GM23248 (cell line): ENCODE results near the gene MORN4. TPM values are rescaled to one million over a fixed set of nuclear protein-coding genes. Genes with fewer than 3 reads are reported as not detected.

Experiments
- DNase-seq: peaks from one replicate; pipeline ENCODE4 v3.0.0-alpha.2; 2015
- H2AFZ ChIP-seq: fragments of 200-600 bp; sonication (generic); 2 replicates; pipeline ENCODE4 v1.6.1; 2016; ENCODE audit warnings: antibody characterized with exemption
- H3F3A ChIP-seq: fragments of 200-600 bp; sonication (generic); 2 replicates; pipeline ENCODE4 v1.6.1; 2016; ENCODE audit warnings: mild to moderate bottlenecking, antibody characterized with exemption, mixed run types; ENCODE audit not compliant: insufficient read depth
- H3K27ac ChIP-seq: fragments of 200-600 bp; sonication (generic); 2 replicates; pipeline ENCODE4 v1.5.1; 2016; ENCODE audit warnings: mild to moderate bottlenecking
- H3K27me3 ChIP-seq: fragments of 200-600 bp; sonication (generic); replicated peaks from 2 replicates; pipeline ENCODE4 v1.6.1; 2016; ENCODE audit warnings: mild to moderate bottlenecking; ENCODE audit not compliant: insufficient read depth
- H3K36me3 ChIP-seq: fragments of 200-600 bp; sonication (generic); 2 replicates; pipeline ENCODE4 v1.6.1; 2016; ENCODE audit warnings: low read depth, mild to moderate bottlenecking
- H3K4me1 ChIP-seq: fragments of 200-600 bp; sonication (generic); 2 replicates; pipeline ENCODE4 v1.6.1; 2016; ENCODE audit warnings: mild to moderate bottlenecking; ENCODE audit not compliant: insufficient read depth
- H3K4me2 ChIP-seq: fragments of 200-600 bp; sonication (generic); one replicate; pipeline ENCODE4 v1.6.1; 2016; ENCODE audit warnings: mild to moderate bottlenecking; ENCODE audit not compliant: unreplicated experiment
- H3K4me3 ChIP-seq: fragments of 200-600 bp; sonication (generic); 2 replicates; pipeline ENCODE4 v1.5.1; 2016; ENCODE audit warnings: mild to moderate bottlenecking
- H3K79me2 ChIP-seq: fragments of 200-600 bp; sonication (generic); 2 replicates; pipeline ENCODE4 v1.6.1; 2016; ENCODE audit warnings: mild to moderate bottlenecking; ENCODE audit not compliant: insufficient read depth
- H3K9ac ChIP-seq: fragments of 200-600 bp; sonication (generic); 2 replicates; pipeline ENCODE4 v1.6.1; 2016; ENCODE audit warnings: mild to moderate bottlenecking
- H3K9me2 ChIP-seq: fragments of 200-600 bp; sonication (generic); 2 replicates; pipeline ENCODE4 v1.6.1; 2016; ENCODE audit warnings: mixed run types, mild to moderate bottlenecking, moderate library complexity; ENCODE audit not compliant: insufficient read depth
- H3K9me3 ChIP-seq: fragments of 200-600 bp; sonication (generic); one replicate; pipeline ENCODE4 v1.6.1; 2017; ENCODE audit warnings: low read depth
- H4K20me1 ChIP-seq: fragments of 200-600 bp; sonication (generic); 2 replicates; pipeline ENCODE4 v1.6.0; 2016; ENCODE audit not compliant: insufficient read depth
- EZH2 ChIP-seq: fragments of 200-600 bp; sonication (generic); IDR thresholded peaks from 2 replicates; pipeline ENCODE4 v1.6.1; 2018; ENCODE audit warnings: antibody characterized with exemption, mild to moderate bottlenecking; ENCODE audit not compliant: insufficient read depth, poor library complexity, severe bottlenecking
- EZH2phosphoT487 ChIP-seq: fragments of 200-600 bp; sonication (generic); IDR thresholded peaks from 2 replicates; pipeline ENCODE4 v1.6.1; 2018; ENCODE audit warnings: antibody characterized with exemption, moderate library complexity, mild to moderate bottlenecking, low read depth; ENCODE audit not compliant: insufficient read depth
- WGBS, 2 experiments: methylation state at CpG; one replicate each; pipeline ENCODE4 v1.1.6; 2015 to 2017; ENCODE audit warnings: low lambda C conversion rate in 2 of 2, low coverage in 1 of 2; ENCODE audit errors: missing lambda C conversion rate in 2 of 2; 5-methylcytosine and 5-hydroxymethylcytosine counted together
- in situ Hi-C: fragments of 300-500 bp; cut with MboI; formaldehyde crosslinking; loops from 2 replicates; pipeline ENCODE4 v1.15.0; 2020
- polyA plus RNA-seq: library from polyadenylated mRNA; unstranded; fragments of >200 nt; fragmentation: Nextera tagmentation; extraction: Ambion mirVana; gene quantifications from 2 replicates; pipeline ENCODE4 v1.2.1, GENCODE V29; 2016
- total RNA-seq: library from RNA; depleted of rRNA; stranded (reverse); fragments of >200 nt; shearing (Covaris generic); gene quantifications from 2 replicates; pipeline ENCODE4 v1.2.3, GENCODE V29; 2014

Gene MORN4
- total and polyA plus RNA-seq, 2 experiments from 2014 or later, result 7.9 to 19.8 TPM

DNA sequence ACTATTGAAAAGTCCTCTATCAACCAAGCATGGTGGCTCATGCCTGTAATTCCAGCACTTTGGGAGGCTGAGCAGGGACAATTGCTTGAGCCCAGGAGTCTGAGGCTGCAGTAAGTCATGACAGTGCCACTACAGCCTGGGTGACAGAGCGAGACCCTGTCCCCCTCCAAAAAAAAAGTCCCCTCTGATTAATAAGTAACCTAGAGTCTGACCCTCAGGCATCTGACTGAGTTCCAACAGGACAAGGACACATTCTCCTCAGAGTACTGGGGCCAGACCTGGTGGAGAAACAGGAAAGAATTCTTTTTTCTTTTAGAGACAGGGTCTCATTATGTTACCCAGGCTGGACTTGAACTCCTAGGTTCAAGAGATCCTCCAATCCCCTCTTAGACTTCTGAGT lies 10.0 kb downstream of the MORN4 start:
- Histone ChIP-seq H3K4me1 (no peaks in the 10 kb centered on the region), H3K9me3 (no peaks in the 10 kb centered on the region), H3K4me3 (no peak overlapping the region), H3K36me3 (no peaks in the 10 kb centered on the region), H2AFZ (no peak overlapping the region), H3K9ac (no peak overlapping the region), H3F3A (0 out of 2 replicates have a peak, but pooled peaks cover 4% of the 10 kb centered on the region), H3K27ac (no peak overlapping the region), H3K9me2 (no peaks in the 10 kb centered on the region), H3K27me3 (no peaks in the 10 kb centered on the region), H3K4me2 (no peak overlapping the region), H4K20me1 (no peaks in the 10 kb centered on the region), H3K79me2 (no peaks in the 10 kb centered on the region)
- TF ChIP-seq EZH2phosphoT487 (no peak), EZH2 (no peak)
- DNase-seq, result no peak
- in situ Hi-C loops, result no loop called here
- 86 to 100% methylated on average over 1 of the region's 1 CpG for WGBS, 2 experiments

DNA sequence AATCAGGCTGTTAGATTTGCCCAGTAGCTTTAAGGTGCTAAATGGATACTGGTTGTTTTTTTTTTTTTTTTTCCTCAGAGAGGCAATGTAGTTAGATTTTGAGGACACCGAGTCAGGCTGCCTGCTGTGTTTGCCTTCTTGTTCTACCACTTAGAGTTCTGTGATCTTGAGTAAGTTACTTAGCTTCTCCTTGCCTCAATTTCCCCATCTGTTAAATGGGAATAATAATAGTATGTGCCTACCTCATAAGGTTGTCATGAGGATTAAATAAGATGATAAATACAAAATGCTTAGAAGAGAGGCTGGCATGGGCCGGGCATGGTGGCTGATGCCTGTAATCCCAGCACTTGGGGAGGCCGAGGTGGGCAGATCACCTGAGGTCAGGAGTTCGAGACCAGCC lies 14.6 kb downstream of the MORN4 start:
- TF ChIP-seq EZH2phosphoT487, result no peak
- TF ChIP-seq EZH2, result no peak
- Histone ChIP-seq H3K79me2 (no peaks in the 10 kb centered on the region), H3K9me3 (no peaks in the 10 kb centered on the region), H2AFZ (no peak overlapping the region), H4K20me1 (no peaks in the 10 kb centered on the region), H3K9ac (no peak overlapping the region), H3K4me1 (no peaks in the 10 kb centered on the region), H3F3A (no peaks in the 10 kb centered on the region), H3K27me3 (no peaks in the 10 kb centered on the region), H3K9me2 (no peaks in the 10 kb centered on the region), H3K4me2 (no peak overlapping the region), H3K27ac (no peak overlapping the region), H3K36me3 (no peaks in the 10 kb centered on the region), H3K4me3 (no peak overlapping the region)
- in situ Hi-C loops, result no loop called here
- no peak for DNase-seq
- WGBS, 2 experiments, result 90 to 97% methylated on average over 4 of the region's 4 CpGs

DNA sequence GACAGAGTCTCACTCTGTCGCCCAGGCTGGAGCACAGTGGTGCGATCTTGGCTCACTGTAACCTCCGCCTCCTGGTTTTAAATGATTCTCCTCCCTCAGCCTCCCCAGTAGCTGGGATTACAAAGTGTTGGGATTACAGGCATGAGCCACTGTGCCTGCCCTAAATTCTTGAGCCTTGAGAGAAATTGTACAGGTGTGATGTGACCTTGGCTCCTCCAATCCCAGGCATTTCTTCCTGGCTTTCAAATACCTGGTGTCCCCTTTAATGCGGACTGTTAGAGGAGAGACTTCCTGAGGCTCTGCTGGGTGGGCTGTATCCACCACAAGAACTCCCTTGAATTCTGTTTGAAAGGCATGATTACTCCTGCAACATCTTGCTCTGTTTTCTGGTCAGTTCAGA lies 15.0 kb downstream of the MORN4 start:
- WGBS, 2 experiments, result 82% methylated on average over 4 of the region's 4 CpGs

DNA sequence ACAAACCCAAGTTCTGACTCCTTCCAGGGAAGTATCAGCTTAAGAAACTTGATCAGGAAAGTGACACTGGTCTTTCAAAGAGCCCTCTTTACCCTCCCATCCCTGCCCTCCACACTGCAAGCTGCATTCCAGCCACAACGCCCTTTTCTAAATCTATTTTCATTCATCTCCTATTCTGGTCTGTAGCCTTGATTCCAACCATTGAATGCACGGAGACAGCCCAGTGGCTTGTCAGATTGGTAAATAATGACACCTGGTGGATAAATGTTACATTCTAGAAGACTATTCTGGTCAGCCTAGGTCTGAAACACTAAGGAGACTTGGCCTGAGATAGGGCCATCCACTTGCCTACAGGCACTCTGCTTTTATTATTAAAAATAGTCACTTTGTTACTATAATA lies 20.9 kb downstream of the MORN4 start:
- no peaks in the 10 kb centered on the region for H4K20me1 ChIP-seq
- H3K9me3 ChIP-seq, result no peaks in the 10 kb centered on the region
- in situ Hi-C loops, result no loop called here
- H3K27me3 ChIP-seq, result no peaks in the 10 kb centered on the region
- H2AFZ ChIP-seq, result no peak overlapping the region
- H3K27ac ChIP-seq, result no peak overlapping the region
- no peaks in the 10 kb centered on the region for H3K36me3 ChIP-seq
- H3K9ac ChIP-seq, result no peak overlapping the region
- no peak overlapping the region for H3K4me2 ChIP-seq
- TF ChIP-seq EZH2phosphoT487 (no peak), EZH2 (no peak)
- WGBS, 2 experiments, result 26 to 28% methylated on average over 2 of the region's 2 CpGs
- no peaks in the 10 kb centered on the region for H3K4me1 ChIP-seq
- H3K9me2 ChIP-seq, result no peaks in the 10 kb centered on the region
- no peaks in the 10 kb centered on the region for H3F3A ChIP-seq
- DNase-seq, result peak; percentile 70
- no peaks in the 10 kb centered on the region for H3K79me2 ChIP-seq
- H3K4me3 ChIP-seq, result no peak overlapping the region

More for the DNA sequence above, 15.0 kb downstream of the MORN4 start:
- Histone ChIP-seq H3K4me3 (no peak overlapping the region), H4K20me1 (no peaks in the 10 kb centered on the region), H3K27me3 (no peaks in the 10 kb centered on the region), H3F3A (no peaks in the 10 kb centered on the region), H3K4me1 (no peaks in the 10 kb centered on the region), H3K27ac (no peak overlapping the region), H3K9ac (no peak overlapping the region), H3K36me3 (no peaks in the 10 kb centered on the region), H3K79me2 (no peaks in the 10 kb centered on the region), H3K4me2 (no peak overlapping the region), H3K9me3 (no peaks in the 10 kb centered on the region), H3K9me2 (no peaks in the 10 kb centered on the region), H2AFZ (no peak overlapping the region)
- in situ Hi-C loops, result no loop called here
- DNase-seq, result no peak
- no peak for TF ChIP-seq EZH2phosphoT487
- no peak for TF ChIP-seq EZH2

DNA sequence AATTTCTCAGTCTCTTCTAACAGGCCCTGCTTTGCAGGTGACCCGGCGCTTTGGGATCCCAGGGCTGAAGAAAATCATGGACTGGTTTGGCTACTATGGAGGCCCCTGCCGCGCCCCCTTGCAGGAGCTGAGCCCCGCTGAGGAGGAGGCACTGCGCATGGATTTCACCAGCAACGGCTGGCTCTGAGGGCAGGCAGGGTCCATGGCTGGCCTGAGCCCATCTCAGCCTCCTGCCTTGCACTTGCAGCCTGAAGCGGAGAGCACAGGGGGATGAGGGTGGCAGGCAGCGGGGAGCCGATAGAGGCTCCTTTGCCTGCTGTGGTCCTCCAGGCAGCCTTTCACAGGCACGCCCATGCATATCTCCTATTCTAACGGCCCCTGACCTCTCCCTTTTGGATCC lies 21.8 kb downstream of the MORN4 start:
- no peaks in the 10 kb centered on the region for H3F3A ChIP-seq
- WGBS, 2 experiments, result 91% methylated on average over 12 of the region's 12 CpGs
- H4K20me1 ChIP-seq, result no peaks in the 10 kb centered on the region
- H3K4me1 ChIP-seq, result no peaks in the 10 kb centered on the region
- H3K27ac ChIP-seq, result no peak overlapping the region
- no peaks in the 10 kb centered on the region for H3K79me2 ChIP-seq
- H3K27me3 ChIP-seq, result no peaks in the 10 kb centered on the region
- no peak overlapping the region for H3K4me3 ChIP-seq
- no peaks in the 10 kb centered on the region for H3K9me3 ChIP-seq
- in situ Hi-C loops, result no loop called here
- no peak overlapping the region for H3K4me2 ChIP-seq
- H2AFZ ChIP-seq, result no peak overlapping the region
- H3K36me3 ChIP-seq, result no peaks in the 10 kb centered on the region
- H3K9me2 ChIP-seq, result no peaks in the 10 kb centered on the region
- H3K9ac ChIP-seq, result no peak overlapping the region
- no peak for DNase-seq
- TF ChIP-seq EZH2 (no peak), EZH2phosphoT487 (no peak)
